SW480 (cell line): ENCODE data around the gene GM2A.
A peak's percentile ranks its signal among the peaks of the same experiment; 100 is the strongest.
"Not testable (repeated sequence)": the region's sequence is repeated elsewhere in the genome, so short reads cannot be mapped to it uniquely, and the experiment has no call there.

Experiments used
- DNase-seq: peaks from one replicate; pipeline ENCODE4 v3.0.0-alpha.2; 2016; ENCODE audit warnings: low spot score

The GM2A gene

DNA sequence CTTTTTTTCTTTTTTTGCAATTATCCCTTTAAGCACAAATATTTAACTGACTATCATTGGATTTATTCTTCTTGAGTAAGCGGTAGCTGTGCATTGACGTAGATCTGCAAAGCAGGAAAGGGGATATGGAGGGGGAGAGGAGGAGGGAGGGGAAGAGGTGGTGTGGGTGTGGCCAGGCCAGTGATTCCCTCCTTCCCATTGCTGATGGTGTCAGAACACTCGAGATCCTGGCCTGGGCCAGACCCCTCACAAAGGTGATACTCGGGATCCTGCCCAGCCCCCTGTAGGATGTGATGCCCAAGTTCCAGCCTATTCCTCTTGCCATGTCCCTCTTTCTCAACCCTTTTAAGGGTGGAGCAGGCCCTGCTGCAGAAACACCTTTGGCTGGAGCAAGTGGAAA, 40.6 kb downstream of the GM2A start:
- no peak for DNase-seq

DNA sequence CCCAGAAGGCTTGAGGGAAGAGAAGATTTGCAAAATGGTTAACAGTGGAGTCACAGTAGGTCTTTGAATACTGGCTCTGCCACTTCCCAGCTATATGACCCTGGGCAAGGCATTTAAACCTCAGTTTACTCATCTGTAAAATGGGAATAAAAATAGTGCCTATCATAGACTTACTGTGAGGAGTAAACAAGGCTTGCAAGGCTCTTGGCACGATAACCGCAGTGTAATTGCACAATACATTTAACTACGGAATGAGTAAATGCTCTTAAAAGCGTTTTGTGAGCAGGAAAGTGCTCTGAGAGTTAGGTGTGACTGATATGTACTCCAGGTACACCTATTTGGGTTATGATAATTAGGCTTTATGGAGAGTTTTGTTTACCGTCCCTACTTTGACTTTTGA, 42.2 kb downstream of the GM2A start:
- no peak for DNase-seq

DNA sequence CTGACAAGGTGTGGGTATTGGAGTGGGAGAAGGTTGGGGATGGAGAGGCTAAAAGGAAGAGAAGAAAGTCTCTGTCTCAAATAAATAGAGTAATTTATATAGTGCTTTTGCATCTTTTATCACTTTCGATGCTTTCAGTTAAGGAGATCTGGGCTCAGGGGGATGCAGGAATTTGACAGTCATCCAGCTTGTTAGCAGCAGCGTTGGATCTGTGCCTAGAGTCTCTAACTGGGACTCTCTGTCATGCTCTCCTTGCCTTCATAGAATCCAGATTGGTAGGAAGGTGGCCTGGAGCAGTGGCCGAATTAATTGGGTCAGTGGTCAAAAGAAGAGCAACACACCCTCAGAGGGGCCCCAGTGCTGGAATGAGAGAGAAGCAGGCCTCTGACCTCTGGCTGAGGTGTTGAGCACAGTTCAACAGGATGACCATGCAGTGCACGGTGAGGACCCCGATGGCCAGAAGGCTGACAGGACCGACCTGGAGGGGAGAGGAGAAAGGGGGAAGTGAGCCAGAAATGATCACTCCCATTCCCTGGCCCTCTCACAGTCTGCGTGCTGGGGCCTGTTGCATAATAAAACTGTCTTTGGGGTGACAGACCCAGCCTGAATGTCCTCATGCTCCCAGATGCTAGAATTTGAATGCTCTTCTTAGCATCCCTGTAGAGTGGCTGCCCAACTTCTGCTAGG, 42.9 kb downstream of the GM2A start:
- no peak for DNase-seq

DNA sequence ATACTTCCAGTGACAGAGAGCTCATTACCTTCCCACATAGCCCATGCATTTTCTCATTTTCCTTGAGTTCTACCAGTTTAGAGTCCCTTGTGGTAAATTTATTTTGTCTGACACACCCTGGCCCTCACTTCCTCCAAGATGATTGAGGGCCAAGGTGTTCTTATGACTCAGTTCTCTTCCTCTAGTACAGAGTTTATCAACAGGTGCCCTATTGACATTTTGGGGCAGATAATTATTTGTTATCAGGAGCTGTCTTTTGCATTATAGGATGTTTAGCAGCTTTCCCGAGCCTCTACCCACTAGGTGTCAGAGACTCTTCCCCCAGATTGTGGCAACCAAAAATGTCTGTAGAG, 43.5 kb downstream of the GM2A start:
- no peak for DNase-seq

DNA sequence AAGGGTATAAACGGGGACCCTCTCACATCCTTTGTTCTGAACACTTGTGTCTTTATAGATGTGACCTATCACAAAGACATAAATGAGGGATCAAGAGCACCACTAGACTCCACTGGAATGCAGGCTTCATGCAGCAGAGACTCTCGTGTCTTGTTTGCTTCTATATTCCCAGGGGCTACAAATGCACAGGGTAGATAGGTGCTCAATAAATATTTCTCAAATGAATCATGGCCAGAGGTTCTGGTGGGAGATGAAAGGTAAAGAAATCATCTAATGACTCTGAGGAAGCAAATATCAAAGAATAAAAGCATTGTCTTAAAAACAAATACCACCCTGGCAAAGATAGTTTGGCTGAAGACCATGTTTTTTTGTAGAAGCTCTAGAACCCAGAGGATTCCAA, 44.0 kb downstream of the GM2A start:
- peak; percentile 74 for DNase-seq

DNA sequence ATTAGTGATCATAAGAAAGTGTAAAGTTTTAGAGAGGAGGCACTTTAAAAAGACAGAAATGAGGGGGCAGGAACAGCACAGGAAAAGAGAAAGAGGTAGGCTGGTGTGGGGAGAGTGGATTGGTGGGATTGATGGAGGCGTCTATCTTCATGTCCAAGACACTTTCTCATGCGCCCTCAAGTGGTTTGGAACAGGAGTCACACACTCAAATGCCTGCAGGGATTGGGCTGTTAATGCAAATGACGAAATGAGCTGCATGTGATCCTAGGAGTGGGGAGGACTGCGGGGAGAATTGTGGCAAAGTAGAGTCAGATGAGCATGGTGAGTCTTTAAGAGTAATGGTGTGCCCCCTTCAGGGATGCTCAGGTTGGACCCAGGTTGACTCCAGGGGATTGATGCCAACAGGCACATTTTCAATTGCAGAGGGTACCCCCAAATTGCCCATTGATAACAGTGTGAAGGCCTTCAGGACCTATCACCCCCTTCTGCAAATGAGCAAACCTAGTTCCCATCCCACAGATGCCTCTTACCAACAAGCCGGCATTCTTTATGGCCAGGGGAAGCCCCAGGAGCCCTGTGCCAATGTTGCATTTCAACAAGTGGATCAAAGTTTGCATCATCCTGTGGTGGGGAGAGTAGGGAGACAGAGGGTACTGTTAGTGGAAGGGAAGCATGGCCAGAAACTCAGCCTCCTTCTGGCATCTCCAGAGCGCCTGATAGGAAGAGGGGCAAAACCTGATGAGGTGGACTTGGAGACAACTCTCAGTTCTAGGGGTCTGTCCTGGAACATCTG, 45.3 kb downstream of the GM2A start:
- peak; percentile 80 for DNase-seq

- no peak for DNase-seq
These were observed 50.7 kb downstream of the GM2A start, which contains the start of gene SLC36A3 for GRCh38 chr5:151303666-151304065. Gene SLC36A3, minus strand, starts transcription at chr5:151303766. Its CDS starts 412 bp downstream, at chr5:151303354.

DNA sequence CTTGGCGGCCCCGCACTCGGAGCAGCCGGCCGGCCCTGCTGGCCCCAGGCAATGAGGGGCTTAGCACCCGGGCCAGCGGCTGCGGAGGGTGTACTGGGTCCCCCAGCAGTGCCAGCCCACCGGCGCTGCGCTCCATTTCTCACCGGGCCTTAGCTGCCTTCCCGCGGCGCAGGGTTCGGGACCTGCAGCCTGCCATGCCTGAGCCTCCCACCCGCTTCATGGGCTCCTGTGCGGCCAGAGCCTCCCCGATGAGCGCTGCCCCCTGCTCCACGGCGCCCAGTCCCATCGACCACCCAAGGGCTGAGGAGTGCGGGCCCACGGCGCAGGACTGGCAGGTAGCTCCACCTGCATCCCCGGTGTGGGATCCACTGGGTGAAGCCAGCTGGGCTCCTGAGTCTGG, 56.3 kb downstream of the GM2A start:
- DNase-seq = not testable (repeated sequence)

- not testable (repeated sequence) for DNase-seq
These were observed 56.8 kb downstream of the GM2A start for GRCh38 chr5:151309821-151310220.

GRCh38 chr5:151310932-151311331, 57.9 kb downstream of the GM2A start:
- DNase-seq = no peak

DNA sequence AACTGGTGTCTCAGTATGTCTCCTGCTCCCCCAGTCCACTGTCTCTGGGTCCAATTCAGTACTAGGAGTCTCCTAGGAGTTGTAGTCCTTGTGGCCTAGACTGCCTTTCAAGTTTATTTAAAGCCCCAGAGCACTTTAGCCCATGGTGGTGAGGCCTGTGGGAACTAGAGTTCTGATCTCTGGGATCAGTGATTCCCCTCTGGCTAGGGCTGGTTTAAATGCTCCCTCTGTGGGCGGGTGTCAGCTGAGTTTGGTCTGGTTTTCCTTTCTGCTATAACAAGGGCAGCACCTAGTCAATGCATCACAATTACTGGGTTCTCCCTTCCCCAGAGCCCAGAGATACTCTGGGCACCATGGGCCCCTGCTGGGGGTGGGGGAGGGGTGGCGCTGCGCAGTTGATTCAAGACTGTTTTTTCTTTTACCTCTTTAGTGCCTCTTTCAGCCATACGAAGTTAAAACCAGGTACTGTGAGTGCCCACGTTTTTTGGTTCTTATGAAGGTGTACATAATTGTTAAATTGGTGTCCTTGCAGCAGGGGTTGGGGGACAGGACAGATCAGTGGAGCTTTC, 59.9 kb downstream of the GM2A start:
- no peak for DNase-seq

- no peak for DNase-seq
These were observed 60.4 kb downstream of the GM2A start for GRCh38 chr5:151313357-151313756.

DNA sequence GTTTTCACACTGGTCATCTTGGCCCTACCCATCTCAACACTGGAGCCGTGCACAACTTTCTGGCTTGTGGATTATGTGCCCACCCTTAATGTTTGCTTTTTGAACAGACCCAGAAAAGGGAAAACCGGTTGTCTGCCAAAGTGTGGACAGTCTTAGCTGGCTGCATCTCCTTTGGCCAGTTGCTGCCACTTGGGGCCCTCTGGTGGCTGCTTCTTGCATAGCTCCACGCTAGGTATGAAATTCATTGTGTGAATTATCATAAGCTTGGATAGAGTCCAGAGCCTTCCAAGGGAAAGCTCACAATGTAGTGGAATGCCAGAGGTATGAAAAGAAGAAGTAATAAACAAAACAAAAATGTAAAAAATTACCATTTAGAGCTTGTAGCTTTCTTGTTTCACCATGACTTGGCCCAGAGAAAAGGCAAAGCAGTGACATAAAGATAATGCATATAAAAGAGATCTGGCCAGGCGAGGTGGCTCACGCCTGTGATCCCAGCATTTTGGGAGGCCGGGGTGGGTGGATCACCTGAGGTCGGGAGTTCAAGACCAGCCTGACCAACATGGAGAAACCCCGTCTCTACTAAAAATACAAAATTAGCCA, 63.1 kb downstream of the GM2A start:
- DNase-seq = peak; percentile 60

GRCh38 chr5:151317871-151318270, 64.9 kb downstream of the GM2A start:
- no peak for DNase-seq

DNA sequence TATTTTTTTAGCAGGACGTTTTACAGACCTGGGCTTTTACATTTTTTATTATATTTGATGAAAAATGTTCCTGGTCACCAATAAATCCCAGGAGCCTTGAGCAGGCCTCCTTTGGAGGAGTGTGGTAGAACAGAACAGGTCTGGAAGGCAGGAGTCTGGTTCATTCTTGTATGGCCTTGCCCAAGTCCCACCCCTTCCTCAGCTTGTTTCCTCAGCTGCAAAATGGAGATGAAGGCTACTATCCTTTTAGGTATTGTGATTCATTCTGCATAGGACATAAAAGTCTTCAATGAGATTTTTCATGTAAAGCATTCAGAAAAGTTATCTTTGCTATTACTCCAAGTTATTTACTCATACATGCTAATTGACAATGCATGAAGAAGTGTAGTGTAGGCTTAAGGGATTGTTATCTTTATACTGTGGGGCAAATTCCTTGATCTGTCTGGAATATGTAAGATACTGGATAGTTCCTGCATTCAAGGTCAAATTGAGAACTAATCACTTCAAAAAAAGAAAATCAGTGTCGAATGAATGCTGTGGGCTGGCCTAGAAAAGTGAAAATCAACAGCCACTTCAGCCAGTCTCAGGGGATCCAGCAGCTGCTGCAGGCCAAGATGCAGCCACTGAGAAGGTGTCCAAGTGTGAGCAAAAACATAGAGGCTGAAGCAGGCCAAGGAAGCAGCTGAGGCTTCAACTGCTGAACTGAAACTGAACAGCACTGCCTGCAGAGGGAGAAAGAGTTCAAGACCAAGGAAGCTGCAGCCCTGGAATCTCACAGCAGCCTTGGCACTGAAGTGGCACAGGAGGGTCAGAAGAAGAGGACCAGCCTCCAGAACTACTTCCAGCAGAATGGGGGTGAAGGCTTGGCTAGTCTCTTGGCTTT, 66.1 kb downstream of the GM2A start:
- DNase-seq = peak; percentile 21
